Neural cell (in vitro differentiated cells): ENCODE measurements around the gene CD4. TPM values are rescaled to one million over a fixed set of nuclear protein-coding genes. Genes with fewer than 3 reads are reported as not detected.

Experiments used
- H2AFZ ChIP-seq: fragments of 200-600, 300-800 bp; sonication (generic), shearing (Covaris generic); 2 replicates; pipeline ENCODE4 v1.6.0; 2014; ENCODE audit warnings: low read depth, mild to moderate bottlenecking, antibody characterized with exemption, low read length, moderate library complexity
- H3F3A ChIP-seq: fragments of 200-600 bp; shearing (Covaris generic); 2 replicates; pipeline ENCODE4 v1.6.1; 2016; ENCODE audit warnings: mild to moderate bottlenecking, moderate library complexity, mixed read lengths, antibody characterized with exemption, low read length; ENCODE audit not compliant: insufficient read depth, poor library complexity, severe bottlenecking
- H3K27ac ChIP-seq: fragments of 200-600, 300-800 bp; sonication (generic), shearing (Covaris generic); 2 replicates; pipeline ENCODE4 v1.5.1; 2014; ENCODE audit warnings: mild to moderate bottlenecking, low read length, moderate library complexity
- H3K27me3 ChIP-seq: fragments of 300-800, 200-600 bp; sonication (generic), shearing (Covaris generic); 2 replicates; pipeline ENCODE4 v1.6.0; 2014; ENCODE audit warnings: mild to moderate bottlenecking, low read depth, low read length, moderate library complexity; ENCODE audit not compliant: insufficient read depth
- H3K36me3 ChIP-seq: fragments of 300-800, 200-600 bp; sonication (generic), shearing (Covaris generic); 2 replicates; pipeline ENCODE4 v1.5.1; 2014; ENCODE audit warnings: mild to moderate bottlenecking, antibody characterized with exemption, low read length, moderate library complexity; ENCODE audit not compliant: insufficient read depth
- H3K4me2 ChIP-seq: fragments of 300-800, 200-600 bp; sonication (generic), shearing (Covaris generic); 2 replicates; pipeline ENCODE4 v1.6.0; 2014; ENCODE audit warnings: mild to moderate bottlenecking, low read length
- H3K4me3 ChIP-seq: fragments of 300-800, 200-600 bp; sonication (generic), shearing (Covaris generic); 2 replicates; pipeline ENCODE4 v1.5.1; 2014; ENCODE audit warnings: mild to moderate bottlenecking, low read length, moderate library complexity
- H3K79me2 ChIP-seq: fragments of 200-600 bp; shearing (Covaris generic); replicated peaks from 2 replicates; pipeline ENCODE4 v1.6.0; 2014; ENCODE audit warnings: mild to moderate bottlenecking, low read length, moderate library complexity; ENCODE audit not compliant: insufficient read depth
- H3K9ac ChIP-seq: fragments of 300-800, 200-600 bp; sonication (generic), shearing (Covaris generic); 2 replicates; pipeline ENCODE4 v1.6.1; 2016; ENCODE audit warnings: mild to moderate bottlenecking, low read length, mixed read lengths
- H3K9me2 ChIP-seq: fragments of 200-600 bp; shearing (Covaris generic); 2 replicates; pipeline ENCODE4 v1.6.1; 2016; ENCODE audit warnings: mild to moderate bottlenecking, low read length, mixed read lengths; ENCODE audit not compliant: insufficient read depth
- H3K9me3 ChIP-seq: fragments of 200-600, 300-800 bp; sonication (generic), shearing (Covaris generic); 2 replicates; pipeline ENCODE4 v1.6.1; 2016; ENCODE audit warnings: mild to moderate bottlenecking, mixed run types, low read length, moderate library complexity, mixed read lengths
- H4K20me1 ChIP-seq: fragments of 200-600 bp; shearing (Covaris generic); 2 replicates; pipeline ENCODE4 v1.6.1; 2016; ENCODE audit warnings: mild to moderate bottlenecking, mixed run types; ENCODE audit not compliant: insufficient read depth
- EP300 ChIP-seq: fragments of 450-650 bp; conservative IDR thresholded peaks from 2 replicates; pipeline ENCODE4 v1.6.1; 2014; ENCODE audit warnings: antibody characterized with exemption, mild to moderate bottlenecking, moderate library complexity; ENCODE audit not compliant: poor library complexity, severe bottlenecking
- EZH2 ChIP-seq: fragments of 200-600, 300-800 bp; shearing (Covaris generic), sonication (generic); IDR thresholded peaks from 2 replicates; pipeline ENCODE4 v1.6.1; 2014; ENCODE audit warnings: antibody characterized with exemption, low read length, borderline replicate concordance, mild to moderate bottlenecking; ENCODE audit not compliant: insufficient read depth, poor library complexity, severe bottlenecking
- MXI1 ChIP-seq: fragments of 450-650 bp; conservative IDR thresholded peaks from 2 replicates; pipeline ENCODE4 v1.6.1; 2014; ENCODE audit warnings: antibody characterized with exemption, mild to moderate bottlenecking; ENCODE audit not compliant: poor library complexity, severe bottlenecking
- POLR2AphosphoS5 ChIP-seq: IDR thresholded peaks from 2 replicates; pipeline ENCODE4 v1.6.1; 2012
- RAD21 ChIP-seq: fragments of 450-650 bp; conservative IDR thresholded peaks from 2 replicates; pipeline ENCODE4 v1.6.1; 2014; ENCODE audit warnings: antibody characterized with exemption, mild to moderate bottlenecking, moderate library complexity
- REST ChIP-seq: IDR thresholded peaks from 2 replicates; pipeline ENCODE4 v1.6.1; 2012; ENCODE audit warnings: borderline replicate concordance
- SMC3 ChIP-seq: fragments of 450-650 bp; conservative IDR thresholded peaks from 2 replicates; pipeline ENCODE4 v1.6.1; 2014; ENCODE audit warnings: antibody characterized with exemption, mild to moderate bottlenecking, moderate library complexity; ENCODE audit not compliant: poor library complexity
- TAF1 ChIP-seq: IDR thresholded peaks from 2 replicates; pipeline ENCODE4 v1.6.1; 2012; ENCODE audit warnings: low read depth
- polyA plus RNA-seq: library from polyadenylated mRNA; depleted of rRNA; stranded (reverse); fragments of >200 nt; gene quantifications from 2 replicates; pipeline ENCODE4 v1.2.3, GENCODE V29; 2014
- TF ChIP-seq, protein P1 (sequence below): fragments of 450-650 bp; IDR thresholded peaks from 2 replicates; pipeline ENCODE4 v1.5.1; 2014; ENCODE audit warnings: antibody characterized with exemption, mild to moderate bottlenecking, moderate library complexity; ENCODE audit not compliant: poor library complexity, severe bottlenecking

CD4 gene
- polyA plus RNA-seq, 1 donor from 2014 or later, result not detected

DNA sequence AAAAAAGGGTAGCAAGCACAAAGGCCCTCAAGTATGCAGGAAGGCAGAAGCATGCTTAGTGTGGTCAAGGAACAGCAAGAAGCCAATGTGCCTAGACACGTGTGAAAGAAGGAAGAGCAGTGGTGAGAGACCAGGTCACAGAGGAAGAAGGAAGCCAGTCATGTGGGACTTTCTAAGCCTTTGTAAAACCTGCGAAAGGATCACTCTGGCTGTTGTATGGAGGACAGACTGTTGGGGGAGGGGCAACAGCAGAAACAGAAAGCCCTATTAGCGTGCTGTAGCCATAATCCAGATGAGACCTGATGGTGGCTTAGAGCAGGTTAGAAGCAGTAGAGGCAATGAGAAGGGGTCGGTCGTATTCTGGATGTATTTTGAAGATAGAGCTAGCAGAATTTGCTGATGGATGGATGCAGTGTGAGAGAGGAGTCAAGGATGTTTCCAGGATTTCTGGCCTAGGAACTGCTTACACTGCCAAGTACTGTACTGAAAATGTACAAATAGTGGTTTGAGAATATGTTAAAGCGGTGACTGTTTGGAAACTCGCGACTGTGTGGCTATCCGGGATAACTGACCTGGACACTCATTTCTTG lies 30.7 kb upstream of the CD4 start:
- no peak overlapping the region for H3K4me2 ChIP-seq
- no peak overlapping the region for H3K4me3 ChIP-seq
- no peaks in the 10 kb centered on the region for H3K9me2 ChIP-seq
- no peak overlapping the region for H3K9ac ChIP-seq
- no peaks in the 10 kb centered on the region for H4K20me1 ChIP-seq
- no peaks in the 10 kb centered on the region for H3K9me3 ChIP-seq
- H2AFZ ChIP-seq, result no peak overlapping the region
- peaks cover 17% of the 10 kb centered on the region for H3K79me2 ChIP-seq
- peaks cover 1% of the 10 kb centered on the region for H3F3A ChIP-seq
- H3K27me3 ChIP-seq, result no peaks in the 10 kb centered on the region
- no peaks in the 10 kb centered on the region for H3K36me3 ChIP-seq
- peak overlapping the region; percentile 8 for H3K27ac ChIP-seq
- no peak for TF ChIP-seq REST
- TF ChIP-seq MXI1, result no peak
- no peak for TF ChIP-seq RAD21
- TF ChIP-seq TAF1, result no peak
- no peak for TF ChIP-seq POLR2AphosphoS5

- H3K9ac ChIP-seq, result no peak overlapping the region
- H4K20me1 ChIP-seq, result no peaks in the 10 kb centered on the region
- H2AFZ ChIP-seq, result no peak overlapping the region
- no peaks in the 10 kb centered on the region for H3K36me3 ChIP-seq
- no peaks in the 10 kb centered on the region for H3K9me2 ChIP-seq
- TF ChIP-seq EZH2, result no peak
- TF ChIP-seq, protein P1, sequence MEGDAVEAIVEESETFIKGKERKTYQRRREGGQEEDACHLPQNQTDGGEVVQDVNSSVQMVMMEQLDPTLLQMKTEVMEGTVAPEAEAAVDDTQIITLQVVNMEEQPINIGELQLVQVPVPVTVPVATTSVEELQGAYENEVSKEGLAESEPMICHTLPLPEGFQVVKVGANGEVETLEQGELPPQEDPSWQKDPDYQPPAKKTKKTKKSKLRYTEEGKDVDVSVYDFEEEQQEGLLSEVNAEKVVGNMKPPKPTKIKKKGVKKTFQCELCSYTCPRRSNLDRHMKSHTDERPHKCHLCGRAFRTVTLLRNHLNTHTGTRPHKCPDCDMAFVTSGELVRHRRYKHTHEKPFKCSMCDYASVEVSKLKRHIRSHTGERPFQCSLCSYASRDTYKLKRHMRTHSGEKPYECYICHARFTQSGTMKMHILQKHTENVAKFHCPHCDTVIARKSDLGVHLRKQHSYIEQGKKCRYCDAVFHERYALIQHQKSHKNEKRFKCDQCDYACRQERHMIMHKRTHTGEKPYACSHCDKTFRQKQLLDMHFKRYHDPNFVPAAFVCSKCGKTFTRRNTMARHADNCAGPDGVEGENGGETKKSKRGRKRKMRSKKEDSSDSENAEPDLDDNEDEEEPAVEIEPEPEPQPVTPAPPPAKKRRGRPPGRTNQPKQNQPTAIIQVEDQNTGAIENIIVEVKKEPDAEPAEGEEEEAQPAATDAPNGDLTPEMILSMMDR, result no peak
- no peak for TF ChIP-seq MXI1
- no peak for TF ChIP-seq SMC3
- TF ChIP-seq TAF1, result no peak
- TF ChIP-seq EP300, result no peak
- TF ChIP-seq RAD21, result no peak
- TF ChIP-seq REST, result no peak
- TF ChIP-seq POLR2AphosphoS5, result no peak
- H3K9me3 ChIP-seq, result no peaks in the 10 kb centered on the region
- H3F3A ChIP-seq, result peaks cover 4% of the 10 kb centered on the region
- no peaks in the 10 kb centered on the region for H3K27me3 ChIP-seq
- H3K79me2 ChIP-seq, result peaks cover 19% of the 10 kb centered on the region
- H3K27ac ChIP-seq, result no peak overlapping the region
- H3K4me3 ChIP-seq, result no peak overlapping the region
- no peak overlapping the region for H3K4me2 ChIP-seq
Observed at GRCh38 chr12:6759741-6760140, 29.6 kb upstream of the CD4 start.
